ENCODE data around the gene TNRC6A.
"Not testable (repeated sequence)": the region's sequence is repeated elsewhere in the genome, so short reads cannot be mapped to it uniquely, and the experiment has no call there.

TNRC6A gene

GRCh38 chr16:24729243-24729950 lies at the start of gene TNRC6A:
Gene TNRC6A (plus strand): TSS chr16:24729651. CDS start chr16:24729842, 191 bp downstream.
- DNase-seq = no peak

GRCh38 chr16:24681793-24682192 lies 47.7 kb upstream of the TNRC6A start:
- no peak for DNase-seq

DNA sequence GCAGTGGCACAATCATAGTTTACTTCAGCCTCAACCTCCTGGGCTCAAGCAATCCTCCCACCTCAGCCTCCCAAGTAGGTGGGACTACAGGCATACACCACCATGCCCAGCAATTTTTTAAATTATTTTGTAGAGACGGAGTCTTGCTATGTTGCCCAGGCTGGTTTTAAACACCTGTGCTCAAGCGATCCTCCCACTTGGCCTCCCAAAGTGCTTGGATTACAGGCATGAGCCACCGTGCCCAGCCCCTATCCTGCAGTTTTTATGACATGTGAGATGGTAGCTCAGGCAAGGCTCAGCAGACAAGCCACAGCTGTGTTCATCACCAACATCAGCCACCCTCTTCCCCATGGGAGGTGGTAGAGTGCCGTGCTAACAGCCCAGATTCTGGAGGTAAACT lies 46.2 kb upstream of the TNRC6A start:
- no peak for DNase-seq

DNA sequence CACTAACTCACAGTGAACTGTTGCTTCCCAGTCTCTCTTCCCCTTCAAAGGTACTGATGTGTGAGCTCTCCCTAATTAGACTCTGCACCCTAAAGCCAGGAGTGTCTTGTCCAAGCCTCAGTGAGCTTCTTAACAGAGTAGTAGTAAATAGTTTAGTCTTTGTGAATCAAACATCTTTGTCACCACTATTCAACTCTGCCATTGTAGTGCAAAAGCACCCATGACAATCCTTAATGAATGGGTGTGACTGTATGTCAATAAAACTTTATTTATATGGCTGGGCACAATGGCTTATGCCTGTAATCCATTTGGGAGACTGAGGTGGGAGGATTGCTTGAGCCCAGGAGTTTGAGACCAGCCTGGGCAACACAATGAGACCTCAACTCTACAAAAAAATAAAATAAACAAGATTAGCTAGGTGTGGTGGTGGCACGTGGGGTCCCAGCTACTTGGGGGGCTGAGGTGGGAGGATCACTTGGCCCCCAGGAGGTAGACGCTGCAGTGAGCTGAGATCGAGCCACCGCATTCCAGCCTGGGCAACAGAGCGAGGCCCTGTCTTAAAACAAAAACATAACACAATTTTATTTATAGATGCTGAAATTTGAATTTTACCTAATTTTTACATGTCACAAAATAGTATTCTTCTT lies 45.5 kb upstream of the TNRC6A start:
- DNase-seq = no peak

- DNase-seq = no peak
These were observed 43.7 kb upstream of the TNRC6A start for GRCh38 chr16:24685539-24686432.

DNA sequence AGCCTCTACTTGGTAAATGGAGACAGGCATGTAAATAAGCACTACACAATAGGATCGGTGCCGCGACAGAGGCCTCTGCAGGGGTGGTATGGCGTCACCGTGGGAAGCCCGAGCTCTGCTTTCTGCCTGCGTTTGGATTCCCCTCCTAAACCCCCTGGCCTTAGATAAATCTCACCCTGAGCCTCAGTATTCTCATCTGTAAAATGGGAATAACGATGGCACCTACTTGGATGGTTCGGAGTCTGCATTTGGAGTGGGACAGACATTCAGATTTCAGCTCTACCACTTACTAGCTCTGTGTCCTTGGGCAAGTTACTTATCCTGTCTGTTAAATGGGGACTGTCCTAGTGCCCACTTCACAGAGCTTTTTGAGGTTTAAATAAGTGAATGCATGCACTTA lies 42.8 kb upstream of the TNRC6A start:
- DNase-seq = no peak

DNA sequence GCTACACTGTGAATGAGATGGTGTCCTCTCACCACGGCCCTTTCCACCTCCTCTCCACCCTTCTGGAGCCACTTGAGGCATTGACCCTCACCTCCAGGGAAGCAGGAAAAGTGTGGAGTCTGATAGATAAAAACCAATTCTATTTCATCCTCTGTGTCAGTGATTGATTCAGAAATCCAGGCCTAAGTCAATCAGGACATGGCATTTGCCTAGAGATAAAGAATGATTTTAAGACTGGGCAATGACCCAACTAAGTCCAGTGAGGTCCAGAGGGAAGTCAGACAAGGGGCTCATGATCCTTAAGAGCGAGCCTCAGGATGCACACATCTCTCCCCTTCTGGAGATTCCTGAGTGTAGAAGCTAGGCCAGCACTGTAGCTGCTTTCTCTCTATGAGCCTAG lies 41.1 kb upstream of the TNRC6A start:
- DNase-seq = no peak

- DNase-seq = no peak
These were observed 40.3 kb upstream of the TNRC6A start for GRCh38 chr16:24689128-24689527.

- DNase-seq = no peak
These were observed 36.6 kb upstream of the TNRC6A start for GRCh38 chr16:24692854-24693253.

DNA sequence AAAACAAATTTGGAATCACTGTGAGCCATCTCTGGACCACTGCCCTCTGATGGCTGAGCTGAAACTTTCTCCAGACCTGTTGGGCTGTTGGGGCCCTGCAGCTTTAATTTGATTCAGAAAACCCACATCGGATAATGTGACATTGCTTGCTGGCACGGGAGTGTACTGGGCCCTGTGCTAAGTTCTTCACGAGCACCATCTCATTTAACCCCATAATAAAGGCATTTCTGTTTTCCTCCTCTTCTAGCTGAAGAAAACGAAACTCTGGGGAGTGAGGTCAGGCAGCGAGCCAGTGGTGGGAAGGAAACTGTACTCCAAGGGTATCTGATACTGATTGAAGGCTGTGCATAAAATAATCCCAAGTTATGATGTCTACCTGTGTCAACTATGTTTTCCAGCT lies 34.5 kb upstream of the TNRC6A start:
- no peak for DNase-seq

- DNase-seq = no peak
These were observed 32.8 kb upstream of the TNRC6A start for GRCh38 chr16:24696699-24697098.

GRCh38 chr16:24698308-24698707 lies 31.1 kb upstream of the TNRC6A start:
- DNase-seq = no peak

DNA sequence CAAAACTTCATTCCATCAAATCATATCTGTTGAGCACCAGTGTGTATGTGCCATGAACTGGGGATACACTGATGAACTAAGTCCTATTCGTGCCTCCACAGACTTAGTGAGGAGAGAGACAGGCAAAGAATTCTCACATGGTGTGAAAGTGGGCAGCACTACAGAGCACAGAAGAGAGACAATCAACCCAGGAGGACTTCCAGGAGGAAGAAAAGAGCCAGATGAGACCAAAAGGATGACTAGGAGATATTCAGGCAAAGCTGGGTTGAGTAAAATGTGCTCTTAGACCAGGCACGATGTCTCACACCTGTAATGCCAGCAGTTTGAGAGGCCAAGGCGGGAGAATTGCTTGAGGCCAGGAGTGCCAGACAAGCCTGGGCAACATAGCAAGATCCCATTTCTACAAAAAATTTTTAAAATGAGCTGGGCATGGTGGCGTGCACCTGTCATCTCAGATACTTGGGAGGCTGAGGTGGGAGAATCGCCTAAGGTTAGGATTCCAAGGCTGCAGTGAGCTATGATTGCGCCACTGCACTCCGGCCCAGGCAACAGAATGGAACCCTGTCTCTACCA lies 30.2 kb upstream of the TNRC6A start:
- DNase-seq = no peak

GRCh38 chr16:24700549-24701392 lies 28.7 kb upstream of the TNRC6A start:
- no peak for DNase-seq

DNA sequence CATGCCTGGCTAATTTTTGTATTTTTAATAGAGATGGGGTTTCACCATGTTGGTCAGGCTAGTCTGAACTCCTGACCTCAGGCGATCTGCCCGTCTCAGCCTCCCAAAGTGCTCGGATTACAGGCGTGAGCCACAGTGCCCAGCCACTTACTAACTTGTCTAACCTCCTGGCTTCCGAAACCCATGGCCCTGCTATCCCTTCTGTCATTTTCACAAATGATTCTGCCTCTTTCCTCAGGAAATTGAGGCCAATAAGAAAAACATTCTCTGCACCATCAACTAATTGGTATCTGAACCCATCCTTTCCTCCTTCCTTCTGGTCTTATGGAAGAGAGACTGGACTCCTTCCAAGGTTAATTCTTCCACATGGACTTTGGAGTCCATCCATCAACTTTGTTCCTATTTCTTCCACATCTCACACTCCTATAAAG lies 27.9 kb upstream of the TNRC6A start:
- no peak for DNase-seq

- not testable (repeated sequence) for DNase-seq
These were observed 21.7 kb upstream of the TNRC6A start for GRCh38 chr16:24707760-24708159.

GRCh38 chr16:24713379-24713778 lies 16.1 kb upstream of the TNRC6A start:
- no peak for DNase-seq

- no peak for DNase-seq
These were observed 12.0 kb upstream of the TNRC6A start for GRCh38 chr16:24717411-24717810.

GRCh38 chr16:24718967-24719521 lies 10.4 kb upstream of the TNRC6A start:
- no peak for DNase-seq

GRCh38 chr16:24721830-24722238 lies 7.6 kb upstream of the TNRC6A start:
- DNase-seq = no peak

GRCh38 chr16:24723663-24724062 lies 5.8 kb upstream of the TNRC6A start:
- DNase-seq = no peak

DNA sequence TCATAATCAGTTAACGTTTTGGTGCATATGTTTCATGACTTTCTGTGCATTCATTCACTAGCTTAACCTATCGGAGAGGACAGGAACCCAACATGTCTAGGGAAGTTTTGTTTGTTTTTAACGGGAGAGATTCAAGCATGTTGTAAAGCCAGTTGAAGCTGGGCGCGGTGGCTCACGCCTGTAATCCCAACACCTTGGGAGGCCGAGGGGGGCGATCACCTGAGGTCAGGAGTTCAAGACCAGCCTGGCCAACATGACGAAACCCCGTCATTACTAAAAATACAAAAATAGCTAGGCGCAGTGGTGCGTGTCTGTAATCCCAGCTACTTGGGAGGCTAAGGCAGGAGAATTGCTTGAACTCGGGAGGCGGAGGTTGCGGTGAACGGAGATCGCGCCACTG lies 1.4 kb upstream of the TNRC6A start:
- DNase-seq = no peak

Data from NCI-H1436 treated with DMSO at 0.1 percent for 48 hours (cell line).